Small intestine (tissue), 16 donors: ENCODE data around the gene NCAPG. TPM values are rescaled to one million over a fixed set of nuclear protein-coding genes. Genes with fewer than 3 reads are reported as not detected.

Experiments used
- DNase-seq, 2 donors: peaks; one replicate each; pipeline versions ENCODE4 v3.0.0 to v3.0.0-alpha.2; 2013
- FAIRE-seq: peaks from 2 replicates; lab custom pipeline; 2012; peaks lifted over from hg19 to GRCh38; lab: Jason Lieb, UNC
- H3K27ac ChIP-seq, 3 donors: one replicate each; pipeline ENCODE4 v1.5.1; 2013; ENCODE audit warnings: low read length in 2 of 3, mild to moderate bottlenecking in 2 of 3, control low read depth in 1 of 3, inconsistent platforms in 1 of 3, low read depth in 1 of 3, moderate library complexity in 1 of 3
- H3K27me3 ChIP-seq, 3 donors: one replicate each; pipeline ENCODE4 v1.6.1; 2013; ENCODE audit warnings: low read length in 3 of 3, inconsistent platforms in 1 of 3; ENCODE audit not compliant: control insufficient read depth in 3 of 3, insufficient read depth in 3 of 3
- H3K36me3 ChIP-seq, 3 donors: one replicate each; pipeline ENCODE4 v1.6.1; 2013; ENCODE audit warnings: low read length in 3 of 3, inconsistent platforms in 1 of 3, low read depth in 1 of 3, mild to moderate bottlenecking in 1 of 3, moderate library complexity in 1 of 3; ENCODE audit not compliant: control insufficient read depth in 3 of 3, insufficient read depth in 2 of 3
- H3K4me1 ChIP-seq, 3 donors: one replicate each; pipeline ENCODE4 v1.6.1; 2013; ENCODE audit warnings: low read length in 2 of 3, inconsistent platforms in 1 of 3, low read depth in 1 of 3, mild to moderate bottlenecking in 1 of 3, moderate library complexity in 1 of 3; ENCODE audit not compliant: control insufficient read depth in 3 of 3, insufficient read depth in 2 of 3
- H3K4me3 ChIP-seq, 3 donors: one replicate each; pipeline ENCODE4 v1.5.1; 2013; ENCODE audit warnings: low read length in 3 of 3, control low read depth in 1 of 3, inconsistent platforms in 1 of 3, low read depth in 1 of 3, mild to moderate bottlenecking in 1 of 3, moderate library complexity in 1 of 3
- H3K9me3 ChIP-seq, 2 donors: one replicate each; pipeline ENCODE4 v1.6.1; 2013; ENCODE audit warnings: low read depth in 1 of 2, low read length in 1 of 2; ENCODE audit not compliant: control insufficient read depth in 2 of 2, insufficient read depth in 1 of 2
- WGBS, 3 donors: extraction: QIAGEN DNeasy Blood & Tissue Kit; methylation state at CpG; one replicate each; pipeline ENCODE4 v1.1.7; 2013; 5-methylcytosine and 5-hydroxymethylcytosine counted together
- long read RNA-seq, 10 donors: transcript quantifications; one replicate each; lab custom pipeline, GENCODE V29; 2026
- polyA plus RNA-seq, 4 donors: library from polyadenylated mRNA; stranded (reverse) in 3 of 4; unstranded in 1 of 4; fragments of 200-250 nt in 3 of 4; fragments of 120-200 nt in 1 of 4; gene quantifications; one replicate each; pipeline versions ENCODE4 v1.2.1 to v1.2.3, GENCODE V29; 2013
- donor health status: healthy with polysubstance abuse.
- donor health status: control.
- donor health status: control.
- donor health status: Bipolar disorder and iron deficiency.
- donor health status: healthy.

The NCAPG gene
- 10 to 100 TPM in 2 of 4 donors, 1 to 10 TPM in 1, under 1 TPM in 1; 0.54 to 11.7 (median 6.5) TPM for polyA plus RNA-seq
- long read RNA-seq, donor 1, result 0 reads
- long read RNA-seq, donor 2, result 0 reads
- long read RNA-seq, donor 3, partial matches to known transcripts, result 15 of 16 reads
- long read RNA-seq, donor 3, other reads (novel, unspliced or antisense), result 0 of 16 reads
- long read RNA-seq, donor 4, result 0 reads
- long read RNA-seq, donor 5, result 0 reads
- long read RNA-seq, donor 6, result 0 reads
- long read RNA-seq, donor 7, result 0 reads
- long read RNA-seq, donor 8, result 0 reads
- long read RNA-seq, donor 9, result 0 reads
- long read RNA-seq, donor 10, full-length matches to known transcripts, result 3 of 3 reads
- long read RNA-seq, donor 10, partial matches to known transcripts, result 0 of 3 reads
- long read RNA-seq, donor 10, other reads (novel, unspliced or antisense), result 0 of 3 reads

GRCh38 chr4:17810260-17811077 lies at the start of gene NCAPG, which contains the start of gene DCAF16:
NCAPG (plus strand) TSS chr4:17810979; CDS start chr4:17811078, 99 bp downstream.
DCAF16 (minus strand) TSS chr4:17810757; CDS start chr4:17804141, 6,616 bp downstream.
- WGBS, 3 donors, result 0 to 1% (median 0%) methylated on average over 66 to 69 of the region's 69 CpGs
- FAIRE-seq (no peak), DNase-seq (peak; percentile 100)
- H3K4me3 ChIP-seq, result peak within 1 kb of the TSS; percentile 62 to 98 (median 80)
- no peaks in the 10 kb centered on the region for H3K9me3 ChIP-seq
- H3K4me1 ChIP-seq, result peaks cover 0 to 15% (median 7%) of the 10 kb centered on the region in 3 donors
- H3K27me3 ChIP-seq, result no peaks in the 10 kb centered on the region
- H3K36me3 ChIP-seq, result peaks cover 0 to 9% (median 0%) of the 10 kb centered on the region in 3 donors
- peak within 1 kb of the TSS; percentile 98 to 99 (median 98) for H3K27ac ChIP-seq

GRCh38 chr4:17761062-17761461 lies 49.7 kb upstream of the NCAPG start:
- no peaks in the 10 kb centered on the region for H3K36me3 ChIP-seq
- DNase-seq (no peak), FAIRE-seq (no peak)
- H3K4me1 ChIP-seq, result no peaks in the 10 kb centered on the region
- H3K27ac ChIP-seq, result no peak overlapping the region
- H3K9me3 ChIP-seq, result peaks cover 0 to 5% of the 10 kb centered on the region in 2 donors
- 20 to 53% (median 31%) methylated on average over 1 of the region's 1 CpG for WGBS, 3 donors
- no peak overlapping the region for H3K4me3 ChIP-seq
- no peaks in the 10 kb centered on the region for H3K27me3 ChIP-seq

GRCh38 chr4:17762726-17763125 lies 48.1 kb upstream of the NCAPG start:
- FAIRE-seq, result no peak
- WGBS, 3 donors, result 54 to 81% (median 78%) methylated on average over 1 of the region's 1 CpG
- no peak for DNase-seq
- no peak overlapping the region for H3K27ac ChIP-seq
- no peak overlapping the region for H3K4me3 ChIP-seq
- H3K27me3 ChIP-seq, result no peaks in the 10 kb centered on the region
- no peaks in the 10 kb centered on the region for H3K36me3 ChIP-seq
- H3K4me1 ChIP-seq, result no peaks in the 10 kb centered on the region
- peaks cover 0 to 9% of the 10 kb centered on the region in 2 donors for H3K9me3 ChIP-seq

- FAIRE-seq (no peak), DNase-seq (no peak)
- no peaks in the 10 kb centered on the region for H3K36me3 ChIP-seq
- WGBS, 3 donors, result 82 to 93% (median 92%) methylated on average over 3 of the region's 3 CpGs
- H3K27ac ChIP-seq, result no peak overlapping the region
- H3K27me3 ChIP-seq, result no peaks in the 10 kb centered on the region
- no peaks in the 10 kb centered on the region for H3K4me1 ChIP-seq
- H3K4me3 ChIP-seq, result no peak overlapping the region
- H3K9me3 ChIP-seq, result peaks cover 0 to 9% of the 10 kb centered on the region in 2 donors
Observed at GRCh38 chr4:17763416-17763815, 47.4 kb upstream of the NCAPG start.

GRCh38 chr4:17763931-17764330 lies 46.8 kb upstream of the NCAPG start:
- 34 to 54% (median 46%) methylated on average over 5 of the region's 5 CpGs for WGBS, 3 donors
- FAIRE-seq (no peak), DNase-seq (no peak)
- Histone ChIP-seq H3K36me3 (no peaks in the 10 kb centered on the region), H3K4me3 (no peak overlapping the region), H3K27me3 (no peaks in the 10 kb centered on the region), H3K27ac (no peak overlapping the region), H3K4me1 (no peaks in the 10 kb centered on the region), H3K9me3 (peaks cover 0 to 9% of the 10 kb centered on the region in 2 donors)

- H3K9me3 ChIP-seq, result peaks cover 0 to 9% of the 10 kb centered on the region in 2 donors
- no peak overlapping the region for H3K4me3 ChIP-seq
- H3K27me3 ChIP-seq, result no peaks in the 10 kb centered on the region
- H3K36me3 ChIP-seq, result no peaks in the 10 kb centered on the region
- H3K27ac ChIP-seq, result no peak overlapping the region
- 69 to 87% (median 74%) methylated on average over 11 of the region's 11 CpGs for WGBS, 3 donors
- no peak for FAIRE-seq
- DNase-seq, result no peak
- H3K4me1 ChIP-seq, result no peaks in the 10 kb centered on the region
Observed at GRCh38 chr4:17765514-17766286, 45.1 kb upstream of the NCAPG start.

GRCh38 chr4:17766826-17767458 lies 43.8 kb upstream of the NCAPG start:
- Histone ChIP-seq H3K36me3 (no peaks in the 10 kb centered on the region), H3K27me3 (no peaks in the 10 kb centered on the region), H3K4me3 (no peak overlapping the region), H3K4me1 (no peaks in the 10 kb centered on the region), H3K9me3 (peaks cover 0 to 9% of the 10 kb centered on the region in 2 donors), H3K27ac (no peak overlapping the region)
- 90 to 95% (median 95%) methylated on average over 27 to 33 of the region's 33 CpGs for WGBS, 3 donors
- FAIRE-seq (no peak), DNase-seq (no peak)
